BLaER1 (cell line): Measurements from ENCODE around the gene YTHDF2.

Experiments used
- H3K27ac ChIP-seq: shearing (Covaris generic); formaldehyde crosslinking; 2 replicates; pipeline ENCODE4 v1.8.1; 2022
- H3K27me3 ChIP-seq: shearing (Covaris generic); formaldehyde crosslinking; 2 replicates; pipeline ENCODE4 v1.8.1; 2022
- H3K36me3 ChIP-seq: shearing (Covaris generic); formaldehyde crosslinking; 2 replicates; pipeline ENCODE4 v1.8.1; 2022
- H3K4me1 ChIP-seq: shearing (Covaris generic); formaldehyde crosslinking; 2 replicates; pipeline ENCODE4 v1.8.1; 2022
- H3K4me2 ChIP-seq: shearing (Covaris generic); formaldehyde crosslinking; 2 replicates; pipeline ENCODE4 v1.8.1; 2022
- H3K4me3 ChIP-seq: shearing (Covaris generic); formaldehyde crosslinking; 2 replicates; pipeline ENCODE4 v1.8.1; 2022
- H3K9ac ChIP-seq: shearing (Covaris generic); formaldehyde crosslinking; 2 replicates; pipeline ENCODE4 v1.8.1; 2022
- H3K9me3 ChIP-seq: shearing (Covaris generic); formaldehyde crosslinking; 2 replicates; pipeline ENCODE4 v1.8.1; 2022
- H4K20me1 ChIP-seq: shearing (Covaris generic); formaldehyde crosslinking; 2 replicates; pipeline ENCODE4 v1.8.1; 2022
- Cebpa-rat ChIP-seq: shearing (Covaris generic); IDR thresholded peaks from 2 replicates; pipeline ENCODE4 v1.8.1; 2022

Gene YTHDF2

GRCh38 chr1:28796352-28797211 lies 59.8 kb downstream of the YTHDF2 start:
- Histone ChIP-seq H3K36me3 (no peaks in the 10 kb centered on the region), H4K20me1 (no peaks in the 10 kb centered on the region), H3K4me2 (peak overlapping the region; percentile 87), H3K4me1 (peaks cover 22% of the 10 kb centered on the region), H3K9ac (peak overlapping the region; percentile 60), H3K27me3 (no peaks in the 10 kb centered on the region), H3K4me3 (no peak overlapping the region), H3K27ac (peak overlapping the region; percentile 59; the same call in 1 of the 2 replicates), H3K9me3 (no peaks in the 10 kb centered on the region)
- no peak for TF ChIP-seq Cebpa-rat

GRCh38 chr1:28800324-28800723 lies 63.6 kb downstream of the YTHDF2 start:
- H3K4me3 ChIP-seq = no peak overlapping the region
- no peaks in the 10 kb centered on the region for H3K27me3 ChIP-seq
- H3K4me1 ChIP-seq = peaks cover 49% of the 10 kb centered on the region
- H3K36me3 ChIP-seq = no peaks in the 10 kb centered on the region
- TF ChIP-seq Cebpa-rat = no peak
- H3K9ac ChIP-seq = no peak overlapping the region
- H3K4me2 ChIP-seq = no peak overlapping the region
- H3K9me3 ChIP-seq = peaks cover 6% of the 10 kb centered on the region; the same call in 1 of the 2 replicates
- H3K27ac ChIP-seq = no peak overlapping the region
- no peaks in the 10 kb centered on the region for H4K20me1 ChIP-seq

GRCh38 chr1:28801461-28801860 lies 64.7 kb downstream of the YTHDF2 start:
- no peaks in the 10 kb centered on the region for H4K20me1 ChIP-seq
- peaks cover 12% of the 10 kb centered on the region; the same call in 1 of the 2 replicates for H3K9me3 ChIP-seq
- H3K4me1 ChIP-seq = peaks cover 46% of the 10 kb centered on the region
- no peak overlapping the region for H3K4me2 ChIP-seq
- no peak overlapping the region for H3K27ac ChIP-seq
- no peaks in the 10 kb centered on the region for H3K27me3 ChIP-seq
- H3K36me3 ChIP-seq = no peaks in the 10 kb centered on the region
- TF ChIP-seq Cebpa-rat = no peak
- H3K4me3 ChIP-seq = no peak overlapping the region
- no peak overlapping the region for H3K9ac ChIP-seq

GRCh38 chr1:28803051-28803450 lies 66.3 kb downstream of the YTHDF2 start:
- TF ChIP-seq Cebpa-rat = no peak
- Histone ChIP-seq H3K4me2 (no peak overlapping the region), H3K9ac (no peak overlapping the region), H3K27me3 (no peaks in the 10 kb centered on the region), H3K36me3 (no peaks in the 10 kb centered on the region), H3K4me1 (peaks cover 35% of the 10 kb centered on the region), H3K9me3 (peaks cover 12% of the 10 kb centered on the region; the same call in 1 of the 2 replicates), H3K4me3 (no peak overlapping the region), H4K20me1 (no peaks in the 10 kb centered on the region), H3K27ac (no peak overlapping the region)

- peaks cover 35% of the 10 kb centered on the region for H3K4me1 ChIP-seq
- no peak for TF ChIP-seq Cebpa-rat
These were observed 66.9 kb downstream of the YTHDF2 start for GRCh38 chr1:28803662-28804061.

GRCh38 chr1:28804071-28804470 lies 67.3 kb downstream of the YTHDF2 start:
- no peak overlapping the region for H3K9ac ChIP-seq
- no peaks in the 10 kb centered on the region for H3K36me3 ChIP-seq
- H3K27ac ChIP-seq = no peak overlapping the region
- no peak overlapping the region for H3K4me2 ChIP-seq
- H3K27me3 ChIP-seq = peaks cover under 1% of the 10 kb centered on the region; the same call in 1 of the 2 replicates
- no peaks in the 10 kb centered on the region for H4K20me1 ChIP-seq
- H3K4me1 ChIP-seq = peaks cover 35% of the 10 kb centered on the region
- H3K9me3 ChIP-seq = peaks cover 12% of the 10 kb centered on the region; the same call in 1 of the 2 replicates
- H3K4me3 ChIP-seq = no peak overlapping the region
- no peak for TF ChIP-seq Cebpa-rat

More at GRCh38 chr1:28803662-28804061, 66.9 kb downstream of the YTHDF2 start:
- Histone ChIP-seq H3K9me3 (peaks cover 12% of the 10 kb centered on the region; the same call in 1 of the 2 replicates), H3K4me2 (no peak overlapping the region), H3K27ac (no peak overlapping the region), H3K4me3 (no peak overlapping the region), H3K9ac (no peak overlapping the region), H3K36me3 (no peaks in the 10 kb centered on the region), H3K27me3 (no peaks in the 10 kb centered on the region), H4K20me1 (no peaks in the 10 kb centered on the region)

- no peak overlapping the region for H3K9ac ChIP-seq
- H4K20me1 ChIP-seq = peaks cover 7% of the 10 kb centered on the region; the same call in 1 of the 2 replicates
- H3K36me3 ChIP-seq = no peaks in the 10 kb centered on the region
- H3K4me2 ChIP-seq = no peak overlapping the region
- H3K27ac ChIP-seq = no peak overlapping the region
- peaks cover 31% of the 10 kb centered on the region for H3K4me1 ChIP-seq
- peaks cover 30% of the 10 kb centered on the region for H3K27me3 ChIP-seq
- no peak overlapping the region for H3K4me3 ChIP-seq
- peaks cover 12% of the 10 kb centered on the region; the same call in 1 of the 2 replicates for H3K9me3 ChIP-seq
- TF ChIP-seq Cebpa-rat = no peak
These were observed 70.3 kb downstream of the YTHDF2 start for GRCh38 chr1:28807046-28807445.

GRCh38 chr1:28807986-28808385 lies 71.2 kb downstream of the YTHDF2 start:
- Histone ChIP-seq H3K9ac (no peak overlapping the region), H3K4me2 (no peak overlapping the region), H3K27me3 (peaks cover 40% of the 10 kb centered on the region), H3K4me3 (no peak overlapping the region), H3K36me3 (no peaks in the 10 kb centered on the region), H3K27ac (no peak overlapping the region), H3K4me1 (peaks cover 26% of the 10 kb centered on the region), H3K9me3 (peaks cover 12% of the 10 kb centered on the region; the same call in 1 of the 2 replicates), H4K20me1 (peaks cover 13% of the 10 kb centered on the region; the same call in 1 of the 2 replicates)
- TF ChIP-seq Cebpa-rat = no peak

GRCh38 chr1:28811369-28811765 lies 74.6 kb downstream of the YTHDF2 start:
- Histone ChIP-seq H4K20me1 (peaks cover 20% of the 10 kb centered on the region; the same call in 1 of the 2 replicates), H3K27ac (no peak overlapping the region), H3K4me3 (no peak overlapping the region), H3K9me3 (no peaks in the 10 kb centered on the region), H3K4me2 (no peak overlapping the region), H3K4me1 (peaks cover 15% of the 10 kb centered on the region), H3K9ac (no peak overlapping the region), H3K36me3 (no peaks in the 10 kb centered on the region), H3K27me3 (peaks cover 69% of the 10 kb centered on the region)
- no peak for TF ChIP-seq Cebpa-rat
